Activated gamma-delta T cell (primary cell): ENCODE measurements around the gene TMCC2.

Experiments used
- DNase-seq: peaks from one replicate; lab custom pipeline; 2025; lab: John Stamatoyannopoulos, UW

Gene TMCC2

DNA sequence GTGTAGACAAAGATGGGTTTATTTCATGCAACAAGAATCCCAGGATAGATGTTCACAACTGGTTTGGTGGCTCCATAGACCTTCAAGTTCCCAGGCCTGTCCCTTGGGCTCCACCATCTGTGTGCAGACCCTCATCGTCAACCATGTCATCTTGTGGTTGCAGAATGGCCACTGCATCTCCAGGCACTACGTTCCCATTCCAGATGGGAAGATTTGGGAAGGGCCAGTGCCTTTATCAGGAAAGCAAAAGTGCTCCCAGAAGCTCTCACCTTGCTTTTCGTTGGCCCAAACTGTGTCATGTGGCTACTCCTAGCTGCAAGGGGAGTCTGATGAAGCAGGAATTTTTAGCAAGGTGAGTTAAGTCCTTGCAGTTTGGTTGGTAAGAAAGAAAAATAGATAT, 12.8 kb downstream of the TMCC2 start:
- DNase-seq, result no peak

DNA sequence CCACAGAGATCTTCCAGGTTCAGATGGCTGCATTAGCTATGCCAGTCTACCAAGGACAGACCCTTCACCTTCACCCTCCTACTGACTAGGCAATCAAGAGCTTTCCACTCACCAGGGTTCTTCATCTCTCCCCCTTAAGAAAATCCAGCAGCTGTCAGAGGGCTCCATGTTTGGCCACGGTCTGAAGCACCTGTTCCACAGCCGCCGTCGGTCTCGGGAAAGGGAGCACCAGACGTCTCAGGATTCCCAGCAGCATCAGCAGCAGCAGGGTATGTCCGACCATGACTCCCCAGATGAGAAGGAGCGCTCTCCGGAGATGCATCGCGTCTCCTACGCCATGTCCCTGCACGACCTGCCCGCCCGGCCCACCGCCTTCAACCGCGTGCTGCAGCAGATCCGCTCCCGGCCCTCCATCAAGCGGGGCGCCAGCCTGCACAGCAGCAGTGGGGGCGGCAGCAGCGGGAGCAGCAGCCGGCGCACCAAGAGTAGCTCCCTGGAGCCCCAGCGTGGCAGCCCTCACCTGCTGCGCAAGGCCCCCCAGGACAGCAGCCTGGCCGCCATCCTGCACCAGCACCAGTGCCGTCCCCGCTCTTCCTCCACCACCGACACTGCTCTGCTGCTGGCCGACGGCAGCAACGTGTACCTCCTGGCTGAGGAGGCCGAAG, 13.8 kb downstream of the TMCC2 start:
- no peak for DNase-seq

DNA sequence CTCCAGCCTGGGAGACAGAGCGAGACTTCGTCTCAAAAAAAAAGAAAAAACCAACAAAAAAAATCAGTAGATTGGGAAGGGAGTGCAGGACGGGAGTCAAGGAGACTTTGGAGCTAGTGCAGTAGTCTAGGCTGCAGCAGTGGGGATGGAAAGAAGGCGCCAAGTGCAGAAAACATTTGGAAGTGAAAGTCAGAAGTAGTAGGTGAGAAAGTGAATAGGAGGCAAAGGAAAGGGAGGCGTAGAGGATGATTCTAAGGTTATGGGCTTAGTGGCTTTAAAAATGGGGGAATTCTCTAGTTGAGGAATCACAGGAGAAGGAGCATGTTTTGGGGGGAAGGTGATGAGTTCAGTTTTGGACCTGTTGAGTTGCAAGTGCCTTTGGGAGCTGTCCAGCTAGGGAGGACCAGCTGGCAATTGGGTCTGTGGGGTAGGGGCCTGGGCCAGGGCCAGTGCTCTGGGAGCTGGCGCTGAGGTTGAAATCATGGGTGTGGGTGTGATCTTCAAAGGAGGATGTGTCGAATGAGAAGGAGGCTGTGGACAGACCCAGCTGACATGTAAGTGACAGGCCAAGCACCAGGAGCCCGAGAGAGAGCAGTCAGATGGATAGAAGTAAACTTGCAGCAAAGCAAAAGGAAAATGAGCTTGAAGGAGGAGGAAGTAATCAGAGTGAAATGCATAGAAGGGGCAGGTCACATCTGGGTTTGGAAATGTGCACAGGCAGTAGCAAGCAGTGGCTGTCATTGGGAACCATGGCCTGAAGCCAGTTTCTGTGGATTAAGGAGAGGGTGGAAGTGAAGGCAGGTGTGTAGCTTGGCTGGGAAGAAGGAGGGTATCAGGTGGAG, 15.8 kb downstream of the TMCC2 start:
- DNase-seq, result no peak

DNA sequence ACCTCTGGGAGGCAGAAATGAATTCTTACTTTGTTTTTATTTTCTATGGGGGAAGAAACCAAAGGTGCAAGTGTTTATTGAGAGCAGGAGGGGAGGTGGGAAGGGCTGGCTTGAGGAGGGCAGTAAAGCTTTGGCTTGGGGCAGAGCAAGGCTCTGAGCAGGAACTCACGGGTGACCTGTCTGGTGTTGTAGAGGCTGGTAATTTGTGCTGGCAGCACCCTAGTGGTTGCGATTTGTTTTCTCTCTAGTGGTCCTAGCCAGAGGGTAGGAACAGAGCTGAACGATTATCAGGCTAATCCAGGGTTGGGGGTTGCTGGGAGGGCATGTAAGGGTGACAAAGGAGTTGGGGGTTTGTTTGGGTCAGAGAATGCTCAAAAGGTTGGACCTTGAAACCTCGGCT, 16.6 kb downstream of the TMCC2 start:
- no peak for DNase-seq

DNA sequence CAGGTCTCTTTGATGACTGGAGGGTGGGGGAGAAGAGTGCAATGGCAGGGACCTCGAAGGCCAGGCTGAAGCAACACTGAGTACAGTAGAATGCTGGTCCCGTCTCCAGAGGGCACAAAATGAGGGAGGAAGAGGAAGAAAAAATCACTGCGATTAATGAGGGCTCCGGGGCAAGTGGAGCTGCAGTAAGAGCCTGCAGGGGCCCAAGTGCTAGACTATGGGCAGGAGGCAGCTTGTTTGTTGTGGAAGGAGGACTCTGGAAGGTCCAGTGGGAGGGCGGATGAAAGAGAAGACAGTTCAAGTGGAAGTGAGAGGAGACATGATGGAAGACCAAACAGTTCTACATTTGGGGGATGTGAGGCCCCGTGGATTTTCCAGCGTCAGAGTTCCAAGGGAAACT, 17.4 kb downstream of the TMCC2 start:
- DNase-seq, result no peak

DNA sequence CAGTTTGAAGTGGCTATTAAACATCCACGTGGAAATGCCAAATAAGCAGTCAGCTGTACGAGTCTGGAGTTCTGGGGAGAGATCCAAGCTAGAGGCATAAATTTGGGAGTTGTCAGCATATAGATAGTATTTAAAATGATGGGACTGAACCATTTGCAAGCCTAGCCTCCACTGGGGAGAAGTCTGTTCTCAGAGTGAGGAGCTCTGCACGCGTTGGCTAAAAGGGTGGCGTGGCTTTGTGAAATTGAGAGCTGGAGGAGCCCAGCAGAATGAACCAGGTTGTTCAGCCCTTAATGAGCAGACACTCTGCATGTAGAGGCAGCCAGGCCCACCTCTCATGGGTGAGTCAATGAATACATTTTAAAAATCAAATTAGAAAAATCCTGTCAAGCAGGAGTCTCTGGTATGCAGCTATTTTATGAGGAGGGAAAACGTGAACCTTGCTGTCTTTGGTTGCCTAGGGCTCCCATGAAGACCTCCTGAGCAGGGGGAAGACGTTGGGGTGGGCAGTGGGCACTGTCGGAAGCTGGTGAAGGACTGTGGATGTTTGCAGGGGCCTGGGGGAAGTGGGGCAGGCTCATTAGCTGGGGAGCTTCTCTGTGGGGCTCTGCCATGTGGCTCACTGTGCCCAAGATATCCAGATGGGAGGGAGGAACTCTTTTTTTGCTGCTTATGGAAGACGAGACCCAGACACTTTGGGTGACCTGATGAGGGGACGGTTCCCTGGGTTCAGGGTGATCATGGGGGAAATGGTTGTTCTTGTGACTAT, 18.8 kb downstream of the TMCC2 start:
- DNase-seq, result no peak

DNA sequence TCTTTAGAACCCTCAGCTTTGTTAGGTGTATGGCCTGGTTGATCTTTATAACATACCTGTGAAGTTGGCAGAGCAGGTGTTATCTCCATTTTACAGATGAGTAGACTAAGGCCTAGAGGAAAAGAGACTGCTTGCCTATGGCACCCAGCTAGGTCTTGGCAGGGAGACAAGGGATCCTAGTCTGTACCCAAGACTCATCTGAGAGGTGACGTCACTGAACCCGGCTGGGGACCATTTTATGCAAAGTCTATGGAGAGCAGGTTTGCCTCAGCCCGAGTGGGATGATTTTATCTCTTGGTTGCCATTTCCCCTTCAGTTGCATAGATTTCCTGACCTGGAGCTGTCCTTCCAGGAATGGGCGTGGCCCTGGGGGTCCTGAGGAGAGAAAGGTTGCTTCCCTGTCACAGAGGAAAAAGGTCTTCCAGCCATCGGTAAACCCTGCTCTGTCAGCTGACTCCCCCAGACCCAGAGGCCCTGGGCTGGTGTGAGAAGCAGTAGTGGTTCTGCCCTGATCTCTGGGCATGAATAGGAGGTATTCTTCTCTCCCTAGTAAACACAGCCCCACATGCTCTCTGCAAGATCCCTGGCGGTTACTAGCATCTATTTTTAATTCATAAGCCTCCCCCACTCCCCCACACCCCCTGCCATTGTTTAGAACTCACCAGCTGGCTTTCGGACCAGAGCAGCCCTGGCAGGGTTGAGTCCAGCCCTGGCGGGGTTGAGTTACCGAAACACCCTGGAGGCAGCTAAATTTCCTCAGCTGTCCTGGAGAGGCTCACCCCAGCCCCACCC, 19.6 kb downstream of the TMCC2 start:
- DNase-seq, result no peak

DNA sequence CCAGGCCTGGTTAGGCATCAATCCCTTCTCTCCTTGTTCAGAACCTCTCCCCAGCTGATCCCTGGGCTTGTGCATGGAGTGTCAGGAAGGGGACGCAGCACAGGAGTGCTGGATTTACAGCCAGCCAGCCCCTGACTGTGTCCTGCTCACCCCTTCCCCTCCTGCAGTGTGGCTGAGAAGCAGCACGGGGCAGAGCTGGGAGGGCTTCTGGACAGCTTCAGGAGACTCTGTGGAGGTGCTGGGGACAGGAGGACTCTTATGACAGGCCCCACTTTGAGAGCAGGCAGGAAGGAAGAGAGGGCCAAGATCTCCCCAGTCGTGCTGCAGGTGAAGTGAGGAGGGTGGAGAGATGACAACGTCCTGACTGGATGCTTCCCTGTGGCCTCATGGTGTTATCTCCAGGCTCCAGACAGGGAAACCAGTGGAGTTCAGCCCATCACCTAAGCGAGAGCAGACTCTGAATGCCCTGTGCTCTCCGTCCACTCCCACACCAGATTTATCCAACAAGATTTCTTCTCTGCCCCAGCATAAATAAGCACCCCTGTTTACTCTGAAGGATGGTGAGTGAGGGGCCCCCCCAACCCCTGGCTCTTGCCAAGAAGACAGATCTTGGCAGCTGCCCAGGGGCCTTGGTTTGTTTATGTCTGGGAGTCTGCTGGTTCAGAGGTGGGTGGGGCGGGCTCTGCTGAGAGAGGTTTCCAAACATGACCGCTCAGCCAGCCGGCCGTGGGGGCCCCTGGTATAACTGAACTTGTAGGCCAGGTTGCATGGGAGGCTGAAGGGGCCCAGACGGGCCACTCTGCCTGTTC, 21.3 kb downstream of the TMCC2 start:
- no peak for DNase-seq

DNA sequence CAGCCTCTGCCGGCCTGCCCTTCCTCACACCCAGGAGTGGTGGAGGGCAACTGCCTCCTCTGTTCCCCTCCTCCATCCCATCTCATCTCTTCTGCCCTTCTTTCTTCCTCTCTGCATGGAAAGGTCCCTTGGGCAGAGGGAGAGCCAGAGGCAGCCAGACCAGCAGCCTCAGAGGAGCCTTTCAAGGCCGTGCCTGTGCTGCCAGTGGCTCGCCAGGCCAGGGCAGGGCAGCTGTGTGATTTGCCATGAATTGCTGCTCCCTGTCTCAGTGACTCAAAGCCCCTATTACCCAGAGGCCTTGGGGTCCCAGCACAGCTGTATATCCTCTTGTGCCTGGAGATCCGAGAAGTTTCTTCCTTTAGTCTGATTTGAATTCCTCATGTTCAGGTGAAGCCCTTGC, 21.9 kb downstream of the TMCC2 start:
- no peak for DNase-seq

DNA sequence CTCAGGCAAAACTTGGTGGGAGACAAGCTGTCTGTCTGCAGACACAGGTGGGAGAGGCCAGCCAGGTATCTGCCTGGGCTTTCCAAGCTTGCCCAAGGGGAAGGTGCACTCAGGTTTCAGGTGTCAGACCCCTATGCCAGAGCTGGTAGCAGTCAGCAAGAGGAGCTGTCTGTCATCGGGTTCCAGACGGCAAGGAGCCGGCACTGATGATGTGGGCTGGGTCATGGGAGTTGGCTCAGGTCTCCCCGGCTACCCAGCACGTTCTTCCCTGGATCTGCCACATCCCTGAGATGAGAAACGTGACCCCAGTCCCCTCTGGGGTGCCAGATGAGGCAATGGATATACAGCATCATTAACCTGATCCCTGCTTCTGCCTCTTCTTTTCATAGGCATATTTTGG, 23.0 kb downstream of the TMCC2 start:
- no peak for DNase-seq

DNA sequence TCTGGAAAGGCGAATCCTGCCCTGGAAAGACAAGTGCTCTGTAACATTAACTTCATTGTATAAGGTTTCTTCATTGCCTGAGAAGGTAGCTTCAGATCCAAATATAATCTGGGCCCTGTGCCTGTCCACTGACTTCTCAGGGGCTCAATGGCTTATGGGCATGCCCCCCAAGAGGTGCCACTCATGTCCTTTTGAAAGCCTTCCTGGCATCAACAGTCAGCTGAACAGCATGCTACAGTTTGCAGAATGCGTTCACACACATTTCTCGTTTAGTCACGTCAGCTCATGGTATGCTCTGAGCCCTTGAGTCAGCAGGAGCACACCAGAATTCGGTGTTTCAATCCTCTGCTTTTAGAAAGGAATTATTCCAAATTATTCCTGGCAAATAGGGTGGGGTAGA, 23.8 kb downstream of the TMCC2 start:
- no peak for DNase-seq

DNA sequence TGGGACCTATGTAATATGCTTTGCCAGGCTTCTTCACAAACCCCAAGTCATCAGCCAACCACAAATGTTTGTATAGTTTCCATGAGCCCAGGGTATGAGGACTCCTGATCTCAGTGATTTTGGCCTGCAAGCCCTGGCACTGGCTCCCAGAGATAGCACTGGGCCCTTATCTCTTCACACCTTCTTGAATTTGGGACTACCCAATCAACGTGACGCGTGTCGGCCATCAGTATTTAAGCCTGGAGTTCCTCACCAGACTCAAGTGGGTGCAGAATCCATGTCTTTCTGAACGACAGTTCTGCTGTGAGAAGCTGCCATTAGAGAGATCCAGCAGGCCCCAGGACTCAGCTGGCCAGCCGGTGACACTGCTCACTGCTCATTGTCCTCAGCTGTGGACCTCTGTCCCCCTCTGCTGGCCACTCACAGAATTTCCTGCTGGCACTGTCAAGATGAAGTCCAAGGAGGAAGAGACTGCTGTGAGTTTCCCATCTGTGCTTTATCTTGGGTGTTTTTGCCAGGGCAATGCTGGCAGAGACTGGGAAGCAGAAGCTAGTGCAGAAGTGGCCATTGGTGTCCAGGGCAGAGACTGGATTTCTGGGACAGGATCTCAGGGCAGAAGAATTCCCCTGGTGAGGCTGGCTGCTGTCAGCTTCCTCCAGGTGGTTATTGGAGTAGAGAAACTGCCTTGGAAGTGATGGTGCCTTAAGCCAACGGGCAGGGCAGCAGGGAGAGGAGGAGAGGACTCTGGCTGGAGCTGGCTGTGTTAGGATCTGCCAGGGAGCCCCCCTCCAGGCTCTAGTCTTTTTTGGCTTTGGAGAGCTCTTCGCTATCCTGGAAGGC, 28.4 kb downstream of the TMCC2 start:
- no peak for DNase-seq

DNA sequence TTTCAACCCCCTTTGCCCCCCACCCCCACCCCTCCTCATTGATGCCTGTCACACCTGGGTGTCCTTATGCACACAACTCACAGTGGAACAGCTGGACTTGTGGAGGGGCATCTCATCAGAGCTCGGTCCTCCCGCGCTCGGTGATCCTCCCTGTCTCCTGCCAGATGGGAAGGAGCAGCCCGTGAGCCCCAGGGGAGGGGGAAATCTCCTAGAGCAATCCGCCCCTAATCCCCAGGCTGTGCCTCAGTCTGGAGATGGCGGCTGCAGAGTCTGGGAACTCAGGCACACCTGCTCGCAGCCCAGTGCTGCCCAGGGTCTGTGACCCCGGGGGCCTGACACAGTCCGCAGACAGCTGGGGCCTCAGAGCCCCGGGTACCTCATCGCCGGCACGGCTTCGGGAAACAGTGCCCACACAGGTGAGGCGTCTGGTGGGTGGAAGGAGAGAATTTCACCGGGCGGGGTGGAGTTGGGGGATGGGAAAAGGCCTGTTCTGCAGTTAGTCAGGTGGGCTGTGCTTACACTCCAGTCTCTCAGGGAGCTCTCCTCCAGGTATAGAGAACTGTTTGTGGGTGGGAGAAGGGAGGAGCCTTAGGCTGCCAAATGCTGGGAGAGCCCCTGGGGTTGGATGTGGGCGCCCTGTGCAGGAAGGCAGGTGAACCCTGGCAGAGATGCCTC, 29.3 kb downstream of the TMCC2 start:
- DNase-seq, result no peak

DNA sequence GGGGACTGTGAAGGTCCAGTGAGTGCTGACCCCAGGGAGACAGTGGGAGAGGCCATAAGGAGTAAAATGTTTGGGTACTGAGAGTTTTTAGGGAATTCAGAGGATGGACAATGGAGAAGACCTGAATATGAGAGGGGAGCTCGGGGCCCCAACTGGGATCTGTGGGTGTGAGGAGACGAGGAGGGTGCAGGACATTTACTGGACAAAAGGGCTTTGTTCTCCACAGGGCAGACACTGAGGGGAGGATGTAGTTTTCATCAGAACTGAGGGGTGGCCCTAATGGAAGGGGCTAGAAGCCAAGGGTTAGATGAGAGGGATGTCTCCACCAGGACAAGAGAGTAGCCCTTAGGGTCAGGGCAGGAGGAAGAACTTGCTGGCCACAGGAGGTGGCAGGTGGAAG, 30.0 kb downstream of the TMCC2 start:
- no peak for DNase-seq

DNA sequence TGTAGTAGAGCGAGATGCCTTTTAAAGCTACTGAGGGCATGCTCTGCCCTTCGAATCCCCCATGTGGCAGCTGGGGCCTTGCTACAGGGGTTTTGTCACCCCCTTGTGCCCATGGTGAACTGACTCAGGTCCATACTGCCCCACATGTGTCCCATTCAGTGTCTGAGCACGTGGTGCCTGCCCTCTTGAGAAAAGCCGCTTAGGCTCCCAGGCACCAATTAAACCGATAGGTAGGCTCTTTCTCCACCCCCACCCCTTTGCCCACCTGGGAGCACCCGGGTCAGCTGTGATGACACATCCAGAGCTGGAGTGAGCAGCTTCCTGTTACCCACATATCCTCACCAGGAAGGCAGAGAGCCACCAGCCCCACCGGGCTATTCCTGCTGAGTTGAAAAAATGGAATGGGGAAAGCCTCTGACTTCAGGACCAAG, 30.5 kb downstream of the TMCC2 start:
- DNase-seq, result no peak

DNA sequence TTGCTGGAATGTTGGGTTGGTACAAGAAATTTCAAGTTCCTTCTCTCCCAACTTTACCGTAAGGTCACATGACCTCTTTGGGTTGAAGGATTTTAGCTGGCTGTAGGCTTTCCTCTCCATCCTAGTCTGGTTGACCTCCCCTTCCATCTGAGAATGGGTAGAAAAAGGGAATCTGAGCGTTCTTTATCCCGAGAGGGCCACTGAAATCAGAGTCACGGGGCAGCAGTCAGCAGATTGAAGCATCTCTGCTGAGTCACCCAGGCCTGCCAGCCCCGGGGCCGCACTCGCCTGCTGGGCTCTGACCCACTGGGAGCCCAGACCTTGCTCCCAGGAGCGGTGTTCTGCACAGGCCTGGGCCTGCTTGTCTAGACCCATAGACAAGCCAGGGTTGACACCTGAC, 31.0 kb downstream of the TMCC2 start:
- DNase-seq, result no peak

DNA sequence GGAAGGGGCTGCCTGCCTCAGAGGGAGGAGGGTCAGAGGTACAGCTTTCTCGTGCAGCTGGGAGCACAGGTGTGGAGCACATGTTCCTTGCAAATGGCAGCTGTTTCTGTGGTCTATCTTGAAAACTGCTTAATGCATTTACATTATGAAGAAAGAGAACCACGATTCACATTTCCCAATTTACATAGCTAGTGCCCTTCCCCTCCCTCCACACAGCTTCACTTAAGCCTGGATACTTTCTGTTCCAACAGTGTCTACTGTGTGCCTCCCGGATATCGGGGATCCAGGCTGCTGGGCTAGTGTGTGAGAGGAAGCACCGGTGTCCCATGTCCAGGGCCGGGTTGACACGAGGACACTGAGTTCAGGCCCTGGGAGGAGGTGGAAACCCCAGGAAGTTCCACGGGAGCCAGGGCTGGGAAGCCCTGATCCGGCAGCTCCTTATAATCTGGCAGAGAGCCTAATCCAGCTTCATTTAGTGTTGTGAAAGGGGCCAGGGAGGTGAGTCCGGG, 31.6 kb downstream of the TMCC2 start:
- no peak for DNase-seq

DNA sequence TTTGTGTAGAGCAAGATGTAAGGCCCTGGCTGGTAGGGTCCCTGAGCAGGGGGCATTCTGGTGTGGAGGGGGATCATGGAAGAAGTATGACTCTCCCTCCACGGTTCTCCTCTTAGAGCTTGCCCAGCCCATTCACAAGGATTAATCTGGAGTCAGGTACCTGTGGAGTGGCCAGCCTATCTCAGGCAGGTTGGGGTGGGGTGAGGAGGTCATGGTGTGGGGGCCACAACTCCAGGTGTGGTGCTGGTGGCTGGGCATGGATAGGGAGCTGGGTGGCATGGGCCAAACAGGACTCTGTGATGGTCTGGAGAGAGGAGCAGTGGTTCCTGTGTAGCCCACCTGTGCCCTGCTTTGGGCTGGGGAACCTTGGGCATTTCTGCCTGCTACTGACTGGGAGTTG, 32.3 kb downstream of the TMCC2 start:
- DNase-seq, result no peak

DNA sequence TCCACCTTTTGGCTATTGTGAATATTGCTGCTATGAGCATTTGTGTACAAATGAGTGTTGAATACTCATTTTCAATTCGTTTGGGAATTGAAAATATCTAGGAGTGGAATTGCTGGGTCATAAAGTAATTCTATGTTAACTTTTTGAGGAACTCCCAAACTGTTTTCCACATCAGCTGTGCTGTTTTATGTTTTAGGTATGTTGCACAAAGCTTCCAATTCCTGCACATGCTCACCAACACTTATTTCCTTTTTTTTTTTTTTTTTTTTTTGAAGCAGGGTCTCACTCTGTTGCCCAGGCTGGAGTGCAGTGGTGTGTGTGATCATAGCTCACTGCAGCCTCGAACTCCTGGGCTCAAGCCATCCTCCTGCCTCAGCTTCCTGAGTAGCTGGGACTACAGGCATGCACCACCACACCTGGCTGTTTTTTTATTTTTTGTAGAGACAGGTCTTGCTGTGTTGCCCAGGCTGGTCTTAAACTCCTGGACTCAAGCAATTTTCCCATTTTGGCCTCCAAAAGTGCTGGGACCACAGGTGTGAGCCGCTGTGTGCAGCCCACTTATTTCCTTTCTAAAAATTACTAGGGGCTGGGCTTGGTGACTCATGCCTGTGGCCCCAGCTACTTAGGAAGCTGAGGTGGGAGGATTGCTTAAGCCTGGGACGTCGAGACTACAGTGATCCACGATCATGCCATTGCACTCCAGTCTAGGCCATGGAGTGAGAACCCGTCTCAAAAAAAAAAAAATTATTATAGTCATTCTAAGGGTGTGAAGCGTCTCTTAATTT, 33.4 kb downstream of the TMCC2 start:
- no peak for DNase-seq
